Neural cell (in vitro differentiated cells): Measurements from ENCODE around the gene MDN1.
A peak's percentile ranks its signal among the peaks of the same experiment; 100 is the strongest.

Source experiments
- CTCF ChIP-seq: fragments of 450-650 bp; IDR thresholded peaks from 2 replicates; pipeline ENCODE4 v1.5.1; 2014; ENCODE audit warnings: antibody characterized with exemption, mild to moderate bottlenecking, moderate library complexity; ENCODE audit not compliant: poor library complexity, severe bottlenecking
- EP300 ChIP-seq: fragments of 450-650 bp; conservative IDR thresholded peaks from 2 replicates; pipeline ENCODE4 v1.6.1; 2014; ENCODE audit warnings: antibody characterized with exemption, mild to moderate bottlenecking, moderate library complexity; ENCODE audit not compliant: poor library complexity, severe bottlenecking
- EZH2 ChIP-seq: fragments of 200-600, 300-800 bp; shearing (Covaris generic), sonication (generic); IDR thresholded peaks from 2 replicates; pipeline ENCODE4 v1.6.1; 2014; ENCODE audit warnings: antibody characterized with exemption, low read length, borderline replicate concordance, mild to moderate bottlenecking; ENCODE audit not compliant: insufficient read depth, poor library complexity, severe bottlenecking
- MXI1 ChIP-seq: fragments of 450-650 bp; conservative IDR thresholded peaks from 2 replicates; pipeline ENCODE4 v1.6.1; 2014; ENCODE audit warnings: antibody characterized with exemption, mild to moderate bottlenecking; ENCODE audit not compliant: poor library complexity, severe bottlenecking
- POLR2AphosphoS5 ChIP-seq: IDR thresholded peaks from 2 replicates; pipeline ENCODE4 v1.6.1; 2012
- REST ChIP-seq: IDR thresholded peaks from 2 replicates; pipeline ENCODE4 v1.6.1; 2012; ENCODE audit warnings: borderline replicate concordance

- TF ChIP-seq MXI1 (peak; percentile 99), EP300 (peak; percentile 66), REST (peak; percentile 54), CTCF (no peak), POLR2AphosphoS5 (peak; percentile 94), EZH2 (no peak)
Measured at GRCh38 chr6:89819336-89820130, at the start of gene MDN1.
